Measurements from ENCODE around the gene PIM3.

DNA sequence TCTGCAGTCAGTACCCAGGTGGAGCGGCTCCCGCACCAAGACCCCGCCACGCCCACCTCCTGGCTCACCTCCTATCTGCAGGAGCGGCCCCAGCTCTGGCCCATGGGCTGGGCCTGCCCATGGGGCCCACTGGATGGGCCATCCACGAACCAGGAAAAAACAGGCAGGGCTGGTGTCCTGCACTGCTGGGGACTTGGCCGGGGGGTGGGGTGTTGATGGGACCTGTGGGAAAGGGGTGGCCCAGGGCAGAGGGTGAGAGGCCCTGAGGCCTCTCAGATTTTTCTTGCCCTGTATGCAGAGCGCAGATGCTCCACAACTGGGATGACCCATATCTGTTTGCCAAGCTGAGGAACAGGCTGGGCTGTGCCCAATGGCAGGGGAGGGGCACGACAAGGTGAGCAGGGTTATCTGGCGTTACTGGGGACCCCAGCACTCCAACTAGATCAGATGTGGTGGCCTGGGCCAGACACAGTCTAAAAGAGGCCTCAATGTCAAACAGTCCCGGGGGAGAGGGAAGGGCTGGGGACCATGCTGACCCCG, 2.7 kb upstream of the PIM3 start:
- TF ChIP-seq, protein P1, sequence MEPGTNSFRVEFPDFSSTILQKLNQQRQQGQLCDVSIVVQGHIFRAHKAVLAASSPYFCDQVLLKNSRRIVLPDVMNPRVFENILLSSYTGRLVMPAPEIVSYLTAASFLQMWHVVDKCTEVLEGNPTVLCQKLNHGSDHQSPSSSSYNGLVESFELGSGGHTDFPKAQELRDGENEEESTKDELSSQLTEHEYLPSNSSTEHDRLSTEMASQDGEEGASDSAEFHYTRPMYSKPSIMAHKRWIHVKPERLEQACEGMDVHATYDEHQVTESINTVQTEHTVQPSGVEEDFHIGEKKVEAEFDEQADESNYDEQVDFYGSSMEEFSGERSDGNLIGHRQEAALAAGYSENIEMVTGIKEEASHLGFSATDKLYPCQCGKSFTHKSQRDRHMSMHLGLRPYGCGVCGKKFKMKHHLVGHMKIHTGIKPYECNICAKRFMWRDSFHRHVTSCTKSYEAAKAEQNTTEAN (CRISPR knock-in tag; IDR thresholded peaks at IDR 0.05): no peak
- TF ChIP-seq, protein P2, sequence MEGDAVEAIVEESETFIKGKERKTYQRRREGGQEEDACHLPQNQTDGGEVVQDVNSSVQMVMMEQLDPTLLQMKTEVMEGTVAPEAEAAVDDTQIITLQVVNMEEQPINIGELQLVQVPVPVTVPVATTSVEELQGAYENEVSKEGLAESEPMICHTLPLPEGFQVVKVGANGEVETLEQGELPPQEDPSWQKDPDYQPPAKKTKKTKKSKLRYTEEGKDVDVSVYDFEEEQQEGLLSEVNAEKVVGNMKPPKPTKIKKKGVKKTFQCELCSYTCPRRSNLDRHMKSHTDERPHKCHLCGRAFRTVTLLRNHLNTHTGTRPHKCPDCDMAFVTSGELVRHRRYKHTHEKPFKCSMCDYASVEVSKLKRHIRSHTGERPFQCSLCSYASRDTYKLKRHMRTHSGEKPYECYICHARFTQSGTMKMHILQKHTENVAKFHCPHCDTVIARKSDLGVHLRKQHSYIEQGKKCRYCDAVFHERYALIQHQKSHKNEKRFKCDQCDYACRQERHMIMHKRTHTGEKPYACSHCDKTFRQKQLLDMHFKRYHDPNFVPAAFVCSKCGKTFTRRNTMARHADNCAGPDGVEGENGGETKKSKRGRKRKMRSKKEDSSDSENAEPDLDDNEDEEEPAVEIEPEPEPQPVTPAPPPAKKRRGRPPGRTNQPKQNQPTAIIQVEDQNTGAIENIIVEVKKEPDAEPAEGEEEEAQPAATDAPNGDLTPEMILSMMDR (IDR thresholded peaks at IDR 0.05): no peak
- no peak for TF ChIP-seq TEAD4 (CRISPR knock-in tag; IDR thresholded peaks at IDR 0.05)
- TF ChIP-seq FOXP1 (CRISPR knock-in tag; IDR thresholded peaks at IDR 0.05; ENCODE audit: borderline replicate concordance): no peak
- TF ChIP-seq, protein P3, sequence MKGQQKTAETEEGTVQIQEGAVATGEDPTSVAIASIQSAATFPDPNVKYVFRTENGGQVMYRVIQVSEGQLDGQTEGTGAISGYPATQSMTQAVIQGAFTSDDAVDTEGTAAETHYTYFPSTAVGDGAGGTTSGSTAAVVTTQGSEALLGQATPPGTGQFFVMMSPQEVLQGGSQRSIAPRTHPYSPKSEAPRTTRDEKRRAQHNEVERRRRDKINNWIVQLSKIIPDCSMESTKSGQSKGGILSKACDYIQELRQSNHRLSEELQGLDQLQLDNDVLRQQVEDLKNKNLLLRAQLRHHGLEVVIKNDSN (CRISPR knock-in tag; IDR thresholded peaks at IDR 0.05): no peak
